Breast epithelium (tissue), 3 donors: Measurements from ENCODE around the gene ELL.

Experiments used
- POLR2A ChIP-seq: fragments of 450-650 bp; IDR thresholded peaks from one replicate; pipeline ENCODE4 v1.6.1; 2016; ENCODE audit warnings: antibody characterized with exemption, mild to moderate bottlenecking, moderate library complexity
- POLR2AphosphoS5 ChIP-seq, 3 donors: sonication (generic); formaldehyde crosslinking; IDR thresholded peaks; one replicate each; pipeline ENCODE4 v1.6.1; 2017; ENCODE audit warnings: antibody characterized with exemption in 3 of 3
- TF ChIP-seq, protein P1 (sequence below), 3 donors: fragments of 450-650 bp; IDR thresholded peaks; one replicate each; pipeline ENCODE4 v1.5.1; 2016 to 2017; ENCODE audit warnings: antibody characterized with exemption in 3 of 3, mild to moderate bottlenecking in 3 of 3, moderate library complexity in 3 of 3

DNA sequence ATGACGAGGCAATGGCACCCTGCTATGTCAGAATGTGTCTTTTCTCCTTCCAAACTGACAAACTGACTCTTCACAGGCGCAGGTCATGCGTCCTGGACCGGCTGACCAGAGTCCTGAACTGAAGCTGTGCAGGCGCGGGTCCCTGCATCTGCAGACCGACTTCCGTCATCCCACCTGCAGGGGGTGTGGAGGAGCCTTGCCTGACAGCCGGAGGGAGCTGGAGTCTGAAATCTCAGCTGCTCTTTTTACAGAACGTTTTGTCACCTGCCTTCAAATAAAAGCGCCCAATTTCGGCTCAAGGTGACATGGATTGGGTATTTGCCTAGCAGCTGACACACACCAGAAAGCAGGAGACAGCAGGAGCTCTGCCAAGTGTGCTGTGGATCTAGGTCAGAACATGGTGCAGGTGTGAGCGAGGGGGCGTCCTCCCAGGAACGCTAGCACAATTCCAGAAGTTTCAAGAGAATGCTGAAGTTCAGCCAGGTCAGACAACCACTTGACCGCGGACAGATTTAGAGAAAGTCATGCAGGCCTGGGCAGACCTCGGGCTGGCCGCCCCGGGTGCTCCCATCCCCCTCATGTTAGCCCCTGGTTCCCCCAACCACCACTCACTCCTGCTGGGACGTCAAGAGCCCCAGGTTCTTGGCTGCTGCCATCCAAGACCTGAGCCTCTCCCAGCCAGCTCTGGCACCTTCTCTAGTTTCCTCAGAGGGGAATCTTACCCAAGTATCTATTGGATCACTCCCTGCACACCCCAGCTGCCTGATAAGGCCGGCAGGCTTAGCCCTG, 32.8 kb downstream of the ELL start:
- TF ChIP-seq, protein P1, sequence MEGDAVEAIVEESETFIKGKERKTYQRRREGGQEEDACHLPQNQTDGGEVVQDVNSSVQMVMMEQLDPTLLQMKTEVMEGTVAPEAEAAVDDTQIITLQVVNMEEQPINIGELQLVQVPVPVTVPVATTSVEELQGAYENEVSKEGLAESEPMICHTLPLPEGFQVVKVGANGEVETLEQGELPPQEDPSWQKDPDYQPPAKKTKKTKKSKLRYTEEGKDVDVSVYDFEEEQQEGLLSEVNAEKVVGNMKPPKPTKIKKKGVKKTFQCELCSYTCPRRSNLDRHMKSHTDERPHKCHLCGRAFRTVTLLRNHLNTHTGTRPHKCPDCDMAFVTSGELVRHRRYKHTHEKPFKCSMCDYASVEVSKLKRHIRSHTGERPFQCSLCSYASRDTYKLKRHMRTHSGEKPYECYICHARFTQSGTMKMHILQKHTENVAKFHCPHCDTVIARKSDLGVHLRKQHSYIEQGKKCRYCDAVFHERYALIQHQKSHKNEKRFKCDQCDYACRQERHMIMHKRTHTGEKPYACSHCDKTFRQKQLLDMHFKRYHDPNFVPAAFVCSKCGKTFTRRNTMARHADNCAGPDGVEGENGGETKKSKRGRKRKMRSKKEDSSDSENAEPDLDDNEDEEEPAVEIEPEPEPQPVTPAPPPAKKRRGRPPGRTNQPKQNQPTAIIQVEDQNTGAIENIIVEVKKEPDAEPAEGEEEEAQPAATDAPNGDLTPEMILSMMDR (IDR thresholded peaks at IDR 0.05) = peak in 1 of 3 donors; percentile 13
- no peak for TF ChIP-seq POLR2AphosphoS5 (IDR thresholded peaks at IDR 0.05)
- no peak for TF ChIP-seq POLR2A
